Measurements from ENCODE around the gene VPS33B. TPM values are rescaled to one million over a fixed set of nuclear protein-coding genes. Genes with fewer than 3 reads are reported as not detected.
A peak's percentile ranks its signal among the peaks of the same experiment; 100 is the strongest.

VPS33B gene
- total RNA-seq, 4 donors from 2014 or later, result 3.3 to 7.7 (median 4.3) TPM

GRCh38 chr15:90956274-90957030 is 65.9 kb downstream of the VPS33B start:
- Histone ChIP-seq H3K4me1 (peaks cover 30 to 39% of the 10 kb centered on the region in 2 donors), H3K9me3 (no peaks in the 10 kb centered on the region), H3K36me3 (peaks cover 0 to 25% of the 10 kb centered on the region in 2 donors), H3K4me3 (peak overlapping the region; percentile 65 to 78 (median 70)), H3K27me3 (no peaks in the 10 kb centered on the region), H3K27ac (peak overlapping the region; percentile 71 to 79 (median 76))
- DNase-seq, result peak; percentile 46 to 74
- ATAC-seq, result peak; percentile 39 to 43
- TF ChIP-seq POLR2A (IDR thresholded peaks at IDR 0.05), result peak; percentile 34 to 54
- peak; percentile 88 to 99 (median 94) for TF ChIP-seq CTCF (IDR thresholded peaks at IDR 0.05 in 4 of 5, conservative IDR thresholded peaks at IDR 0.05 in 1 of 5)
- in situ Hi-C loops (cut with MboI; ENCODE audit: low sequenced_read_pairs in 4 of 4) (loop anchor here (10.0 to 25.0 kb wide), 4 partner anchors 88 to 318 kb away; no protein-coding TSS in a partner anchor), intact Hi-C loops (cut with DNase I; ENCODE audit: low total_unique reads) (loop anchor here (2.0 kb wide), 2 partner anchors 92 to 314 kb away; no protein-coding TSS in a partner anchor)

- no peak for ATAC-seq
- no peak for TF ChIP-seq CTCF (IDR thresholded peaks at IDR 0.05 in 4 of 5, conservative IDR thresholded peaks at IDR 0.05 in 1 of 5)
- no peak for TF ChIP-seq POLR2A (IDR thresholded peaks at IDR 0.05)
- in situ Hi-C loops (cut with MboI; ENCODE audit: low sequenced_read_pairs in 4 of 4) (loop anchor here (10.0 to 25.0 kb wide), 4 partner anchors 89 to 319 kb away; no protein-coding TSS in a partner anchor), intact Hi-C loops (cut with DNase I; ENCODE audit: low total_unique reads) (loop anchor here (1.0 to 2.0 kb wide), 4 partner anchors 67 to 315 kb away; partner anchors contain the start of gene VPS33B)
- peak overlapping the region; percentile 94 to 97 (median 94) for H3K27ac ChIP-seq
- peaks cover 0 to 32% of the 10 kb centered on the region in 2 donors for H3K36me3 ChIP-seq
- peak overlapping the region; percentile 72 to 88 (median 83) for H3K4me3 ChIP-seq
- H3K4me1 ChIP-seq, result peaks cover 30 to 37% of the 10 kb centered on the region in 2 donors
- no peaks in the 10 kb centered on the region for H3K9me3 ChIP-seq
- no peaks in the 10 kb centered on the region for H3K27me3 ChIP-seq
- DNase-seq, result no peak
Observed at GRCh38 chr15:90955624-90956273, 66.6 kb downstream of the VPS33B start.

- peak within 1 kb of the TSS; percentile 72 to 88 (median 83) for H3K4me3 ChIP-seq
- peak; percentile 93 for ATAC-seq
- in situ Hi-C loops (cut with MboI; ENCODE audit: low sequenced_read_pairs in 4 of 4) (loop anchor here (10.0 to 25.0 kb wide), 4 partner anchors 90 to 320 kb away; no protein-coding TSS in a partner anchor), intact Hi-C loops (cut with DNase I; ENCODE audit: low total_unique reads) (loop anchor here (1.0 to 2.0 kb wide), 3 partner anchors 39 to 309 kb away; partner anchors contain the start of genes PRC1 and VPS33B)
- H3K9me3 ChIP-seq, result no peaks in the 10 kb centered on the region
- H3K36me3 ChIP-seq, result peaks cover 0 to 40% of the 10 kb centered on the region in 2 donors
- TF ChIP-seq POLR2A (IDR thresholded peaks at IDR 0.05), result peak; percentile 79 to 83
- peak in 1 of 5 experiments; percentile 5 for TF ChIP-seq CTCF (IDR thresholded peaks at IDR 0.05 in 4 of 5, conservative IDR thresholded peaks at IDR 0.05 in 1 of 5)
- H3K27me3 ChIP-seq, result no peaks in the 10 kb centered on the region
- DNase-seq, result peak; percentile 96 to 97
- H3K27ac ChIP-seq, result peak within 1 kb of the TSS; percentile 94 to 97 (median 94)
- peaks cover 28 to 29% of the 10 kb centered on the region in 2 donors for H3K4me1 ChIP-seq
Observed at GRCh38 chr15:90954712-90955623, 67.4 kb downstream of the VPS33B start, which contains the start of gene RCCD1. TSS of gene RCCD1 (plus strand) at chr15:90954884. CDS start at chr15:90956735, 1,851 bp downstream.
